HCEC 1CT (cell line): ENCODE measurements around the gene DCLRE1B.
"Not testable (repeated sequence)": the region's sequence is repeated elsewhere in the genome, so short reads cannot be mapped to it uniquely, and the experiment has no call there.

ENCODE experiments used
- DNase-seq: peaks from one replicate; pipeline ENCODE4 v3.0.0-alpha.2; 2017

The DCLRE1B gene

GRCh38 chr1:113928941-113929749, 24.0 kb downstream of the DCLRE1B start, which contains the start of gene HIPK1:
HIPK1 (plus strand) TSS chr1:113929324.
- peak; percentile 85 for DNase-seq

- peak; percentile 17 for DNase-seq
These were observed 24.8 kb downstream of the DCLRE1B start for GRCh38 chr1:113929750-113930498.

GRCh38 chr1:113930499-113931161, 25.5 kb downstream of the DCLRE1B start:
- DNase-seq = peak; percentile 46

GRCh38 chr1:113931451-113931851, 26.3 kb downstream of the DCLRE1B start:
- peak; percentile 52 for DNase-seq

- DNase-seq = no peak
These were observed 28.9 kb downstream of the DCLRE1B start for GRCh38 chr1:113934006-113934405.

- DNase-seq = no peak
These were observed 29.5 kb downstream of the DCLRE1B start for GRCh38 chr1:113934511-113935055.

DNA sequence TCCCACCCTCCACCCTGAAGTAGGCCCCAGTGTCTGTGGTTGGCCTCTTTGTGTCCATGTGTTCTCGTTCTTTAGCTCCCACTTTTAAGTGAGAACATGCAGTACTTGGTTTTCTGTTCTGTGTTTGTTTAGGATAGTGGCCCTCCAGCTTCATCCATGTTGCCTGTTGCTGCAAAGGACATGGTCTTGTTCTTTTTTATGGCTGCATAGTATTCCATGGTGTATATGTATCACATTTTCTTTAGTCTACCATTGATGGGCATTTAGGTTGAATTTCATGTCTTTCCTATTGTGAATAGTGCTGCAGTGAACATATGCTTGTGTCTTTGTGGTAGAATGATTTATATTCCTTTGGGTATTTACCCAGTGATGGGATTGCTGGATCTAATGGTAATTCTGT, 30.1 kb downstream of the DCLRE1B start:
- no peak for DNase-seq

GRCh38 chr1:113935970-113936369, 30.8 kb downstream of the DCLRE1B start:
- no peak for DNase-seq

DNA sequence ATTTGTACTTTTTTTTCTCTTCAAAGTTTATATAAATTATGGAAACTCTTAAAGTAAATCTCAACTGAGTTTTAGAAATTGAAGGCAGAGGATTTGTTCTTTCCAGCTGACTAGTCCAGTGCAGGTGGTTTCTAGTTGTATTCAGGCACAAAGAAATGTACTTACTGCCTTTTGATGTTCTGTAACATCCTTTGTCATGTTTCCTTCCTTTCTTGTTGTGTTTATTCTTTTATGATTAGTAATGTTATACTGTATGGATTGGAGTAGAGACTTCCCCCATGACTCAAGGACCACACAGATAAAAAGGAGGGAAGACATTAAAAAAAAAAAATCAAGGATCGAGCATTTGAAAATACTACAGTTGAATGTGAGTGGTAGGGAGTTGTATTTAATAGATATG, 32.0 kb downstream of the DCLRE1B start:
- DNase-seq = peak; percentile 63

DNA sequence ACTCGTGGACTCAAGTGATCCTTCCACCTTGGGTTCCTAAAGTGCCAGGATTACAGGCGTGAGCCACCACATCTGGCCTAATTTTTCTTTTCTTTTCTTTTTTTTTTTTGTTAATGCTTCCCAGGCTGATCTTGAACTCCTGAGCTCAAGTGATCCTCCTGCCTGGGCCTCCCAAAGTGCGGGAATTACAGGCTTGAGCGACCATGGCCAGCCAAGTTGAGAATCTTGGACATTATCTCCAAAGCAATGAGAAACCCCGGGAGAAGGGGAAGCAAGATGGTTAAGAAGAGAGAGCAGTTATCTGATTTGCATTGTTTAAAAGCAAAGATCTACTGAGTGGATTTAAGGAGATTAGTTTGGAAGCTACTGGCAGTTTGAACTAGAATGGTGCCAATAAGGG, 33.1 kb downstream of the DCLRE1B start:
- no peak for DNase-seq

DNA sequence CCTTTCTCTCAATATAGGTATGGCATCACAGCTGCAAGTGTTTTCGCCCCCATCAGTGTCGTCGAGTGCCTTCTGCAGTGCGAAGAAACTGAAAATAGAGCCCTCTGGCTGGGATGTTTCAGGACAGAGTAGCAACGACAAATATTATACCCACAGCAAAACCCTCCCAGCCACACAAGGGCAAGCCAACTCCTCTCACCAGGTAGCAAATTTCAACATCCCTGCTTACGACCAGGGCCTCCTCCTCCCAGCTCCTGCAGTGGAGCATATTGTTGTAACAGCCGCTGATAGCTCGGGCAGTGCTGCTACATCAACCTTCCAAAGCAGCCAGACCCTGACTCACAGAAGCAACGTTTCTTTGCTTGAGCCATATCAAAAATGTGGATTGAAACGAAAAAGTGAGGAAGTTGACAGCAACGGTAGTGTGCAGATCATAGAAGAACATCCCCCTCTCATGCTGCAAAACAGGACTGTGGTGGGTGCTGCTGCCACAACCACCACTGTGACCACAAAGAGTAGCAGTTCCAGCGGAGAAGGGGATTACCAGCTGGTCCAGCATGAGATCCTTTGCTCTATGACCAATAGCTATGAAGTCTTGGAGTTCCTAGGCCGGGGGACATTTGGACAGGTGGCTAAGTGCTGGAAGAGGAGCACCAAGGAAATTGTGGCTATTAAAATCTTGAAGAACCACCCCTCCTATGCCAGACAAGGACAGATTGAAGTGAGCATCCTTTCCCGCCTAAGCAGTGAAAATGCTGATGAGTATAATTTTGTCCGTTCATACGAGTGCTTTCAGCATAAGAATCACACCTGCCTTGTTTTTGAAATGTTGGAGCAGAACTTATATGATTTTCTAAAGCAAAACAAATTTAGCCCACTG, 35.5 kb downstream of the DCLRE1B start:
- no peak for DNase-seq

GRCh38 chr1:113941245-113941559, 36.1 kb downstream of the DCLRE1B start:
- no peak for DNase-seq

GRCh38 chr1:113942527-113942926, 37.4 kb downstream of the DCLRE1B start:
- no peak for DNase-seq

GRCh38 chr1:113943028-113943811, 38.1 kb downstream of the DCLRE1B start:
- DNase-seq = peak; percentile 48

DNA sequence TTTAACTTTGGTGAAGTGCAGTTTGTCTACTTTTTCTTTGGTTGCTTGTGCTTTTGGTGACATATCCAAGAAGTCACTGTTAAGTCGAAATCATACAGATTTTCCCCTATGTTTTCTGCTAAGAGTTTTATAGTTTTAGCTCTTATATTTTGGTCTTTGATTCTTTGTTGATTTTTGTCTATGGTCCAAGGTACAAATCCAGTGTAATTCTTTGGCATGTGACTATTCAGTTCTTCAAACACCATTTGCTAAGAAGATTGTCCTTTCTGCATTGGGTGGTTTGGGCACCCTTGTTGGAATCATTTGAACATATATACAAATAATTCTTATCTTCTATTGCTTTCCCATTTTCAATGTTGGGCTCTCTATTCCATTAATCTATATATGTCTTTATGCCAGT, 40.2 kb downstream of the DCLRE1B start:
- no peak for DNase-seq

DNA sequence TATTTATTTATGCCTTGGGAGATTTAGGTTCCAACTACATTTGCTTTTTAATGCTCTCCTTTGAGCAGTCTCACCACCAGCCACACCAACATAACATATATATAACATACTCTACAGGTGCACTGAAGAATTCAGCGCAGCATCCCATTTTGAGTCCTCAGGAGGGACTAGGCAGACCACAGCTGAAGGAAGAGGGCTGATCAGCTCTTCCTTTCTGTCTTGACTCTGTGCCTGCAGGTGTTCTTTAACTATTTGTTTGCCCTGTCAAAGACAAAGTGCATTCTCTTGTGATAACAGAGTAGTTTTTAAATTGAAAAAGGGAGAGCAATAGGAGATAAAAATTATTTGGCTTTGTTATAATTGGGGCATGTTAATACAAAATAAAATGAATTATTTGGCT, 41.0 kb downstream of the DCLRE1B start:
- no peak for DNase-seq

DNA sequence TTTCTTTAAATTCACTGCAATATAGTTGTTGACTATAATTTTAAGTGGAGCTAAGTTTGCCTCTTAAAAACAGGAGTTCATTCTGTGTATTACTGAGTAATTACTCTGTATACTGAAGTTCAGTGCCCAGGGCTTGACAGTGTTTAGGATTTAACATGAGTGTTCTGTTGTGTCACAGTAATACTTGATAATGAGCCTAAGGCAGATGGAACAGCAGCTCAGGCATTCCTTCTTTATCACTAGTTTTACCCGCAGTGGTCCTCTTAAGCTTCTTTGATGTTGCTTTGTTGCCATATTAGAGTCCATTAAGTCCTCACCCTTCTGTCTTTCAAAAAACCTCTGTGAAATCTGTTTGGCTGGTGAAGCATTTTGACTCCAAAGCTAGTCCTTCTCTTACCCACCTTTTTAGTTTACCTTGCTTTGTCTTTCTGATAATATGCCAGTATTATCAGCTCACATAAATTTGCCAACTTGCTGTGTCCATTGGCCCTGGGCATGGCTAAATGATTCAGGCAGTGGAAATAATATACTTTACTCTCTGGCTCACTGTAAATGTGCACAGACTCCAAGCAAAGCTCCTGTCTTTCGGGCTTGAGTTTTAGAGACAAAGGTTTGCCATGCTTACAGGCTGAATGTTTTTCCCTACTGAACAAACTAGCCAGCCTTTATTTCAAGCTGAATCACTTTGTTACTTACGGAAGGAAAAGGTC, 41.7 kb downstream of the DCLRE1B start:
- no peak for DNase-seq

- DNase-seq = no peak
These were observed 42.4 kb downstream of the DCLRE1B start for GRCh38 chr1:113947388-113948107.

DNA sequence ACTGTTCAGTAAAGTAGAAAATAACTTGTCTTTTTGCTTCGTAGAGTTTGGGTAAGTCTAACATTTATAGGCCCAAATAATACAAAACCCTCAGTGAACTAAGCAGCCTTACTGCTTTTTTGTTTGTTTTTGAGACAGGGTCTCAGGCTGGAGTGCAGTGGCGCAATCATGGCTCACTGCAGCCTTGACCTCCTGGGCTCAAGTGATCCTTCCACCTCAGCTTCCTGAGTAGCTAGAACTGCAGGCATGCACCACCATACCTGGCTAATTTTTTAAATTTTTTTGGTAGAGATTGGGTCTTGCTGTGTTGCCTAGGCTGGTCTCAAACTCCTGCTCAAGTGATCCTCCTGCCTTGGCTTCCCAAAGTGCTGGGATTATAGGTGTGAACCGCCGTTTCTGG, 43.0 kb downstream of the DCLRE1B start:
- DNase-seq = not testable (repeated sequence)

- DNase-seq = no peak
These were observed 43.9 kb downstream of the DCLRE1B start for GRCh38 chr1:113949007-113949406.
